ENCODE data around the gene HSPB1.
"Not testable (repeated sequence)": the region's sequence is repeated elsewhere in the genome, so short reads cannot be mapped to it uniquely, and the experiment has no call there.

HSPB1 gene

DNA sequence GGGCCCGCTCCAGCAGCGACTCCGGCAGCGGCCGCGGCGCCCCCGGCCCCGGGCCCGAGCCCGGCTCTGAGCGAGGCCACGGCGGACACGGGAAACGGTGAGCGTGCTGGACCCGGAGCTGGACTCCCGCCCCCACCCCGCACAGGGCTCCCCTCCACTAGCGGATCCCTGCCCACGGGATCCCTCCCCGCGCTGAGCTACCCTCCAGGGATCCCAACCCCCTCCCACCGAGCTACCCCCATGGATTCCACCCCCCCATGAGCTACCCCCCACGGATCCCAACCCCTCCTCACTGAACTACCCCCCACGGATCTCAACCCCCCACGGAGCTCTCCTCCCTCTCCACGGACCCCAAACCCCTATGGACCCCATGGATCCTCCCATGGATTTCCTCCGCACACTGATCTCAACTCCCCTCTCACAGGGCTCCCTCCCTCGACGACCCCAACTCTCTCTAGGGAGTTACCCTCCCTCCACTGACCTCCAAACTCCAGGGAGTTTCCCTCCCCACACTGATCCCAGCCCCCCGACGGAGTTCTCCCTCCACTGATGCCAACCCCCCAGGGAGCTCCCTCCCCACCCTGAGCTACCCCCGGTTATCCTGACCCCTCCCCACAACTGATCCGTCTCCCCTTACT lies 20.6 kb upstream of the HSPB1 start:
- DNase-seq (ENCODE audit: low read depth in 3 of 3), result no peak

DNA sequence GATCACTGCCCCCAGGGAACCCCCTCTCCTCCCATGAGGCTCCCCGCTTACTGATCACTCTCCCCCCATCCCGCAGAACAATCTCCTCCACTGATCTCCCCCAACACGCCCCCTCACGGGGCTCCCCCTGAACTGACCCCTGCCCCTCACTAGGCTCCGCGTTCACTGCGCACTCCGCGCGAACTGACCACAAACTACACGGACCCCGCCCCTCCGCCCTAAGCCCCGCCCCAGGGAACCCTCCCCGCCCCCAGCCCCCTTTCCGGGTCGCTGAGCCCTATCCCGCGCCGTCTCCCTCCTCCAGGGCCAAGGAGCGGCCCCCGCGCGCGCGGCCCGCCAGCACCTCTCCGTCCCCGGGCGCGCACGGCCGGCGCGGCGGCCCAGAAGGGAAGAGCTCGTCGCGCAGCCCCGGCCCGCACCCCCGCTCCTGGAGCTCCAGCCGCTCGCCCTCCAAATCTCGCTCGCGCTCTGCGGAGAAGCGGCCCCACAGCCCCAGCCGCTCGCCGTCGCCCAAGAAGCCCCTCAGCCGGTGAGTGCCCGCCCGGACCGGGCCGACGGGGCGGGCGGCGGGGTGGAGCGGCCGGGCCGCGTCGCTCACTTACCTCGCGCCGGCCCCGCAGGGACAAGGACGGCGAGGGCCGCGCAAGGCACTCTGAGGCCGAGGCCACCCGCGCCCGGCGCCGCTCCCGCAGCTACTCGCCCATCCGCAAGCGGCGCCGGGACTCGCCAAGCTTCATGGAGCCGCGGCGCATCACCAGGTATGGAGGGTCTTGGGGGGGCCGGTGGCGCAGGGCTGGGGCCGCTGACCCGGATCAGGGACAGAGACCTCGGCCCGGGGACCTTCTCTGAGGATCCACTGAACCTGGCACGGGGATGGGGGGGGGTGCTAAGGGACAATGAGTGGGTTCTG lies 19.9 kb upstream of the HSPB1 start:
- no peak for DNase-seq (ENCODE audit: low read depth in 3 of 3)

DNA sequence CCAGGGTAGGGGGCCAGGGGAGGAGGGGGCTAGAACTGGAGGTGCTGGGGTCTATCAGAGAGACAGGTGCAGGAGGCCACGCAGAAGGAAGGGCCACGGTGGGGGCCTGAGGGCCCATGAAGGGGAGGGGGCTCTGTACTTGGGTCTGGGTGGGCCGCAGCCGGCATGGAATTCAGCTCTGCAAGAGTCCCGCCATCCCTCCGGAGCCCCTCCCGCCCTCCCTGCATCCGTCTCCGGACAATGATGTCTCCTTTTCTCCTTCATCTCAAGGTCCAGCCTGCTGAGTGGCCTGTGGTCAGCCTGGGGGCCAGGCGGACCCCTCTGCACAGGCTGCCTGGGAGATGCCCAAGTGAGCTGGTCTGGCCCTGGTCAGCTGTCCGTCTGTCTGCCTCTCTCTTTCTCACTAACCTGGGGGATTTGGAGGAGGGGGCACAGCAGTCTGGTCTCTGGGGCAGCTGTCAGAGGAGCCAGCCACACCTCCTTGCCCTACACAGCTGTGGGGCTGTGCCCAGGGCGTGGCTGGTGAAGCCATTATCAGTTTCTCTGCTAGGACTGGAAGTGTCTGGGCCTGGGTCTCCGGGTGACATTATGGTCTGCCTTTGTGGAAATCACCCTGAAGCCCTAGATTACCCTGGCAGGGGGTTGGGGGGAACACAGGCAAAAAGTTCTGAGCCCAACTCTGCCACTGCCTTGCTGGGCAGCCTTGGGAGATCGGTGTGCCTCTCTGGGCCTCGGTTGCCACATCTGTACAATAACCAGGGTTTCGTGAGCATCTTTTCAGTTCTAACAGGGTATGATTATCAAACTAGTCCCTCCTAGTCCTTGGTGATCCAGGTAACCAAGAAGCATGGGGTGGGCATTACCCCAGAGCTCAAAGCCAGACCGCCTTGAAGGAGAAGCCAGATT lies 19.0 kb upstream of the HSPB1 start:
- DNase-seq (ENCODE audit: low read depth in 3 of 3), result no peak

GRCh38 chr7:76285604-76286374 lies 16.7 kb upstream of the HSPB1 start:
- no peak for DNase-seq (ENCODE audit: low read depth in 3 of 3)

DNA sequence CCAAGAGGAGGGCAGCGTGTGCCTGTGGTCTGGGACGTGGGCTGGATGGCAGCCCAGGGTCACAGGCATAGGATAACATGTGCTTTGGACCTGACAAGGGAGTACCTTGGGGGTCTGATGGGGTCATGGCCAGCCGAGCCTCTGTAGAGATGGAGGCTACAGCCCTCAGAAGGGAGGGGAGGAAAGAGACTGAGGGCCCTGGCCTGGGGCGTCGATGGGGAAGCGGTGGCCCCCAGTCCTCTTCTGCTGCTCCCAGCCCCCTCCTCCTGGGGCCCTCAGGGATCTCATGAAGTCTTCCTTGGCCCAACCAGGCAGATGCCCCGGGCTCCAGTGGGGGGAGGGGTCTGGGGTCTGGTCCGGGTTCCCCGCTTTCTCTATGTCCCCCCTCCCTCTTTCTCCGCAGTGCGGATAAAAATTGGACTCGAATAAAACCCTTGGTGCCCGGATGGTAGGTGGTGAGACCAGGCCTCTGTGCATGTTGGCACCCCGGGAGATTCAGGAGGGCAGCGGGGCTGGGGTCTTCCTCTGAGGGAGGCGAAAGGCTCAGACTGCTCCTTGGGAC lies 15.6 kb upstream of the HSPB1 start:
- DNase-seq (ENCODE audit: low read depth in 3 of 3), result no peak

- DNase-seq (ENCODE audit: low read depth in 3 of 3), result not testable (repeated sequence)
Observed at GRCh38 chr7:76290847-76291350, 11.6 kb upstream of the HSPB1 start.

DNA sequence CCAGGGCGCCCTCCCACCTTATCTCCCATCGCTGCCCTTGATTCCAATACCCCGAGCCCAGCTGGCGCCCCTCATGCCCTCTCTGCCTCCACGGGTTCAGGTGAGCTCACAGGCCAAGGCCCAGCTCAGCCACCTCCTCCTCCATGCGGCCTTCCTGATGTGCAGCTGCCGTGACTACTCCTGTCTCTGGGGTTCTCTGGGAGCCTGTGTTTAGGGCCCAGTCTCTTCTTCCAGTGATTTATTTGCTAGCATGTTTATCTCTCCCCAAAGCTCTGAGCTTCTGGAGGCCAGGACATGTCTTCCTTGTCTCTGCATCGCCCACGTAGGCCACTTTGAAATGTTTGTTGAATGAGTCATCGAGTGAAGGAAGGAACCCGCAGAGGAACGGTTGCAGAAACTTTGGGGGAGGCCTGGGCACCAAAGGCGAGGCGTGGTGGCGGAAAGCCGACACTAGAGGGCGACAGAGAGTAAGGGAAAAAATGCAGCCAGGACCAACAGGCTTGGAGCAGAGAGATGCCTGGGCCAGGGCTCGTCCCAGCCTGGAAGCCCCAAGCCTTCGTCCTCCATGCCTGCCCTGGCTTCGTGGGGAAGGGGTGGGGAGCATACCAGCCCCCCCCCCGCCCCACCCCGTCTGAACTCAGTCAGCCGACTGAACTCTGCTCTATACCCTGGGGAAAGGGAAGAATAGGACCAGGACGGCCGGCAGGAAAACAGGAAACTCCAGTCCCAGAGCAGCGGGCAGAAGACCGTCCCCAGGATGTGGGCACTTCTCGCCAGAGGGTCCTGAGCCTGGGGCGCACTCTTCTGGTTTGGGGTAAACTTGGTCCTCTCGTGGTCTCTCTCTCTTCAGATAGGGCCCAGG lies 10.9 kb upstream of the HSPB1 start:
- peak; percentile 76 to 82 (median 81) for DNase-seq (ENCODE audit: low read depth in 3 of 3)

DNA sequence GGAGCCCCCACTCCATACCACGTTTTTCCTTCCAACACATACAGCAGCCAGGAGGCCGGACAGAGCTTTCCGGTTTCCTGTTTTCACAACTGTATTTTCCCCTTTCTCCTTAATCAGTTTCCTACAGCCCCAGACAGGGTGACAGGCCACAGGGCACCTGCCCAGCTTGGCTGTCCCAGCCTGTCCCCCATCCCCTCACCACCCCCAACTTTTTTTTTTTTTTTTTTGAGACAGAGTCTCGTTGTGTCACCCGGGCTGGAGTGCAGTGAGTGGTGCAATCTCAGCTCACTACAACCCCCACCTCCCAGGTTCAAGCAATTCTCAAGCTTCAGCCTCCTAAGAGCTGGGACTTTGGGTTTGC lies 10.3 kb upstream of the HSPB1 start:
- no peak for DNase-seq (ENCODE audit: low read depth in 3 of 3)

- DNase-seq (ENCODE audit: low read depth in 3 of 3), result not testable (repeated sequence)
Observed at GRCh38 chr7:76292911-76293310, 9.6 kb upstream of the HSPB1 start.

- DNase-seq (ENCODE audit: low read depth in 3 of 3), result no peak
Observed at GRCh38 chr7:76293407-76293901, 9.0 kb upstream of the HSPB1 start.

GRCh38 chr7:76294344-76295024 lies 8.0 kb upstream of the HSPB1 start:
- no peak for DNase-seq (ENCODE audit: low read depth in 3 of 3)

DNA sequence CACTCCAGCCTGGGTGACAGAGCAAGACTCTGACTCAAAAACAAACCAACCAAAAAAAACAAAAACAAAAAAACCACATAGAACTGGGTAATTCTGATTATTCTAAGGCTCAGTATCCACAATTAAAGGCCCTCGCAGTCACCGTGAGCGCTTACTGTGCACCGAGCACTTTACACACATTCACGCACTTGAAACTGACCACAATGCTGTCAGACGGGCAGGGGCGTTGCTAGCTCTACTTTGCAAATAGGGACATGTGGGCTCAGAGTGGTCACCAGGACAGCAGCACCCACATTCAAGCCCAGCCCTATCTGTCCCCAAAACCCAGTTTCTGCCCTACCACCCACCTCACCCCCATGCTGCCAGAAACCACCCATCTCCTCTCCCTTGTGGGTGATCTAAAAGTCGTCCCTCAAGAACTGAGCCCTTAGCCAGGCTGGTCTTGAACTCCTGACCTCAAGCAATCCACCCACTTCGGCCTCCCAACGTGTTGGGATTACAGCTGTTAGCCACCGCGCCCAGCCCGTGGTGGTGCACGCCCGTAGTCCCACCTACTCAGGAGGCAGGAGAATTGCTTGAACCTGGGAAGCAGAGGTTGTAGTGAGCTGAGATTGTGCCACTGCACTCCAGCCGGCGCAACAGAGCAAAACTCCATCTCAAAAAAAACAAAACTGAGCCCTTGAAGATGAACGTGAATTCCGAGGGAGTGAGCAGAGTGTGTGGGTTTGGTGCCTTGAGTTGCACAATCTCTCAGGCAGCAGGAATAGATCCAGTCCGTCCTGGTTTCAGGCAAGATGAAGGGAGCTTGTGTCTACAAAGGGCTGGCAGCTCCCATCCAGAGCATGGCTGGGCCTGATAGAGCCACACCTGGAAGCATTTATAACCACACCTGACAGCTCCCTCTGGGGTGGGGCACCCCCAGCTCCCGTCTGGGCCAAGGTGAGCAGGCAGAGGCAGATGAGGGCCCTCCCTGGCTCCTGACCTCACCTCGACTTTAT lies 5.4 kb upstream of the HSPB1 start:
- no peak for DNase-seq (ENCODE audit: low read depth in 3 of 3)

- DNase-seq (ENCODE audit: low read depth in 3 of 3), result no peak
Observed at GRCh38 chr7:76300166-76300731, 2.2 kb upstream of the HSPB1 start.

- no peak for DNase-seq (ENCODE audit: low read depth in 3 of 3)
Observed at GRCh38 chr7:76301000-76301399, 1.5 kb upstream of the HSPB1 start.

GRCh38 chr7:76303202-76304147 lies 1.0 kb downstream of the HSPB1 start:
- DNase-seq (ENCODE audit: low read depth in 3 of 3), result peak; percentile 70 to 76 (median 73)

DNA sequence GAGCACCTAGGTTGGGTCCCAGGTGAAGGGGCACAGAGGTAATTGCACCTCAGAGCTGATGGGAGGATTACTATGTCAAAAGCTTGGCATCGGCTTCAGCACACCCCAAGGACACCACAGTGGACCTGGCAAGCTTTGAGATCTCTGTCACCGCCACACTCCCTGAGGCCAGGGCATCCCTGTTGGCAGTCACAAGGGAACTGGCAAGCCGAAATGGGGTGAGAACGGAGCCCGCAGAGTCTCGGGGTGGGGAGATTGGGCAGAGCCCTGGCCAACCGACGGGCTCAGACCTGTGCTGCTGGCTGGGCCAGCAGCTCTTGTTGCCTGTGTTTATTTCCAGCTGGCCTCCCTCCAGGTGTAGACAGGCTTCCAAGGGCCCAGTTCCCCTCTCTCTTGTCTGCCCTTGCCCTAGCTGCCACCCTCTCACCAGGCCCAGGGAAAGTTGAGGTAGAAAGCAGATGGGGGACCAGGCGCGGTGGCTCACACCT lies 2.5 kb downstream of the HSPB1 start:
- DNase-seq (ENCODE audit: low read depth in 3 of 3), result no peak

Measured in stimulated activated CD4-positive, alpha-beta T cell treated with anti-CD3 and anti-CD28 coated beads, TNF-alpha, amount 100 ng/mL, for 4 hours (primary cell).